ENCODE data around the gene CYLC2.

DNA sequence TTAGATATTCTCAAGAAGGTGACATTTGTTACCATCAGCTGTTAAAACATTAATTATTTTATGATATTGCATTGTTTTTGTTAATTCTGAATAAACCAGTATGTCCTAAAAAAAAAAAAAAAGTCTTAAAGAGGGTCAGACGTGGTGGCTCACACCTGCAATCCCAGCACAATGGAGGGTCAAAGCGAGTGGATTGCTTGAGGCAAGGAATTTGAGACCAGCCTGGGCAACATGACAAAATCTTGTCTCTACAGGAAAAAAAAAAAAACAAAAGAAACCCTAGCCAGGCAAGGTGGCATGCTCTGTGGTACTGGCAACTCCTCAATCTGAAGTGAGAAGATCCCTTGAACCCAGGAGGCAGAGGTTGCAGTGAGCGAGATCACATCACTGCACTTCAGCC is 46.8 kb downstream of the CYLC2 start:
- TF ChIP-seq POLR2A (IDR thresholded peaks at IDR 0.05) (no peak), POLR2AphosphoS5 (IDR thresholded peaks at IDR 0.05) (no peak)
- TF ChIP-seq, protein P1, sequence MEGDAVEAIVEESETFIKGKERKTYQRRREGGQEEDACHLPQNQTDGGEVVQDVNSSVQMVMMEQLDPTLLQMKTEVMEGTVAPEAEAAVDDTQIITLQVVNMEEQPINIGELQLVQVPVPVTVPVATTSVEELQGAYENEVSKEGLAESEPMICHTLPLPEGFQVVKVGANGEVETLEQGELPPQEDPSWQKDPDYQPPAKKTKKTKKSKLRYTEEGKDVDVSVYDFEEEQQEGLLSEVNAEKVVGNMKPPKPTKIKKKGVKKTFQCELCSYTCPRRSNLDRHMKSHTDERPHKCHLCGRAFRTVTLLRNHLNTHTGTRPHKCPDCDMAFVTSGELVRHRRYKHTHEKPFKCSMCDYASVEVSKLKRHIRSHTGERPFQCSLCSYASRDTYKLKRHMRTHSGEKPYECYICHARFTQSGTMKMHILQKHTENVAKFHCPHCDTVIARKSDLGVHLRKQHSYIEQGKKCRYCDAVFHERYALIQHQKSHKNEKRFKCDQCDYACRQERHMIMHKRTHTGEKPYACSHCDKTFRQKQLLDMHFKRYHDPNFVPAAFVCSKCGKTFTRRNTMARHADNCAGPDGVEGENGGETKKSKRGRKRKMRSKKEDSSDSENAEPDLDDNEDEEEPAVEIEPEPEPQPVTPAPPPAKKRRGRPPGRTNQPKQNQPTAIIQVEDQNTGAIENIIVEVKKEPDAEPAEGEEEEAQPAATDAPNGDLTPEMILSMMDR (IDR thresholded peaks at IDR 0.05): no peak

Measured in suprapubic skin (tissue), 4 donors.